AG04450 (cell line): ENCODE data around the gene RFTN2. TPM values are rescaled to one million over a fixed set of nuclear protein-coding genes. Genes with fewer than 3 reads are reported as not detected.

ENCODE experiments used
- CTCF ChIA-PET: fragments of 300-600, 350-600 bp; formaldehyde crosslinking; extraction: SDS; loops from one replicate; lab custom pipeline; 2022; ENCODE audit warnings: antibody characterized with exemption, inconsistent platforms; lab: Charles Lee
- POLR2A ChIA-PET: fragments of 350-600 bp; formaldehyde crosslinking; extraction: SDS; loops from one replicate; lab custom pipeline; 2021; ENCODE audit warnings: antibody characterized with exemption, inconsistent platforms; lab: Yijun Ruan, JAX
- DNase-seq: peaks from one replicate; pipeline ENCODE4 v3.0.0-alpha.2; 2011; ENCODE audit warnings: low read depth, low spot score
- H3K27ac ChIP-seq: one replicate; pipeline ENCODE4 v1.5.1; 2012; ENCODE audit warnings: low read depth, low read length, control low read depth
- H3K27me3 ChIP-seq: one replicate; pipeline ENCODE4 v1.6.0; 2012; ENCODE audit warnings: low read length; ENCODE audit not compliant: control insufficient read depth, insufficient read depth
- H3K4me3 ChIP-seq: 2 replicates; pipeline ENCODE4 v1.5.1; 2011; ENCODE audit warnings: mild to moderate bottlenecking, low read depth, low read length, control low read depth
- H3K9me3 ChIP-seq: 2 replicates; pipeline ENCODE4 v1.5.1; 2012; ENCODE audit warnings: low read length; ENCODE audit not compliant: control insufficient read depth, insufficient read depth
- CTCF ChIP-seq: IDR thresholded peaks from 2 replicates; pipeline ENCODE4 v1.5.1; 2011; ENCODE audit warnings: low read depth, low read length, control low read depth, inconsistent platforms
- polyA plus RNA-seq: library from polyadenylated mRNA; depleted of rRNA; stranded (reverse); fragments of >200 nt; gene quantifications from 2 replicates; pipeline ENCODE4 v1.2.3, GENCODE V29; 2011

The RFTN2 gene
- polyA plus RNA-seq, 1 experiment = 5.7 TPM

- no peak for DNase-seq
- TF ChIP-seq CTCF = no peak
- POLR2A ChIA-PET = no interaction called here
- Histone ChIP-seq H3K4me3 (no peak overlapping the region), H3K27me3 (no peaks in the 10 kb centered on the region), H3K27ac (no peak overlapping the region), H3K9me3 (no peaks in the 10 kb centered on the region)
- CTCF ChIA-PET = interaction anchor here (1.2 kb wide), 1 partner anchor 44 kb away, joined by 3 read pairs; no protein-coding TSS in a partner anchor
Measured at GRCh38 chr2:197620133-197620532, 55.3 kb downstream of the RFTN2 start.

- H3K9me3 ChIP-seq = no peaks in the 10 kb centered on the region
- CTCF ChIA-PET = no interaction called here
- TF ChIP-seq CTCF = no peak
- no peaks in the 10 kb centered on the region for H3K27me3 ChIP-seq
- POLR2A ChIA-PET = no interaction called here
- no peak overlapping the region for H3K4me3 ChIP-seq
- no peak for DNase-seq
- no peak overlapping the region for H3K27ac ChIP-seq
Measured at GRCh38 chr2:197615016-197615652, 60.3 kb downstream of the RFTN2 start.

GRCh38 chr2:197614532-197614931, 60.9 kb downstream of the RFTN2 start:
- Histone ChIP-seq H3K9me3 (no peaks in the 10 kb centered on the region), H3K4me3 (no peak overlapping the region), H3K27me3 (no peaks in the 10 kb centered on the region), H3K27ac (no peak overlapping the region)
- no peak for DNase-seq
- CTCF ChIA-PET = no interaction called here
- no peak for TF ChIP-seq CTCF
- POLR2A ChIA-PET = no interaction called here

- ChIA-PET POLR2A (no interaction called here), CTCF (interaction anchor here (1.7 kb wide), 1 partner anchor 14 kb away, joined by 7 read pairs; no protein-coding TSS in a partner anchor)
- DNase-seq = no peak
Measured at GRCh38 chr2:197613509-197613987, 61.8 kb downstream of the RFTN2 start.

More at GRCh38 chr2:197613509-197613987, 61.8 kb downstream of the RFTN2 start:
- Histone ChIP-seq H3K27ac (no peak overlapping the region), H3K4me3 (no peak overlapping the region), H3K27me3 (no peaks in the 10 kb centered on the region), H3K9me3 (no peaks in the 10 kb centered on the region)
- TF ChIP-seq CTCF = no peak
